C4-2B (cell line): ENCODE measurements around the gene FRAS1.
"Not testable (repeated sequence)": the region's sequence is repeated elsewhere in the genome, so short reads cannot be mapped to it uniquely, and the experiment has no call there.

Source experiments
- H3K27ac ChIP-seq: fragments of 450-650 bp; 2 replicates; pipeline ENCODE4 v1.5.1; 2017
- ZFX ChIP-seq: fragments of 450-650 bp; IDR thresholded peaks from 2 replicates; pipeline ENCODE4 v1.6.1; 2017
- TF ChIP-seq, protein P1 (sequence below): fragments of 450-650 bp; conservative IDR thresholded peaks from 2 replicates; pipeline ENCODE4 v1.5.1; 2017; ENCODE audit warnings: mild to moderate bottlenecking

FRAS1 gene

GRCh38 chr4:78454016-78454415 lies 396.9 kb downstream of the FRAS1 start:
- no peak overlapping the region for H3K27ac ChIP-seq
- TF ChIP-seq ZFX = no peak

- H3K27ac ChIP-seq = no peak overlapping the region
- TF ChIP-seq ZFX = no peak
- TF ChIP-seq, protein P1, sequence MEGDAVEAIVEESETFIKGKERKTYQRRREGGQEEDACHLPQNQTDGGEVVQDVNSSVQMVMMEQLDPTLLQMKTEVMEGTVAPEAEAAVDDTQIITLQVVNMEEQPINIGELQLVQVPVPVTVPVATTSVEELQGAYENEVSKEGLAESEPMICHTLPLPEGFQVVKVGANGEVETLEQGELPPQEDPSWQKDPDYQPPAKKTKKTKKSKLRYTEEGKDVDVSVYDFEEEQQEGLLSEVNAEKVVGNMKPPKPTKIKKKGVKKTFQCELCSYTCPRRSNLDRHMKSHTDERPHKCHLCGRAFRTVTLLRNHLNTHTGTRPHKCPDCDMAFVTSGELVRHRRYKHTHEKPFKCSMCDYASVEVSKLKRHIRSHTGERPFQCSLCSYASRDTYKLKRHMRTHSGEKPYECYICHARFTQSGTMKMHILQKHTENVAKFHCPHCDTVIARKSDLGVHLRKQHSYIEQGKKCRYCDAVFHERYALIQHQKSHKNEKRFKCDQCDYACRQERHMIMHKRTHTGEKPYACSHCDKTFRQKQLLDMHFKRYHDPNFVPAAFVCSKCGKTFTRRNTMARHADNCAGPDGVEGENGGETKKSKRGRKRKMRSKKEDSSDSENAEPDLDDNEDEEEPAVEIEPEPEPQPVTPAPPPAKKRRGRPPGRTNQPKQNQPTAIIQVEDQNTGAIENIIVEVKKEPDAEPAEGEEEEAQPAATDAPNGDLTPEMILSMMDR = no peak
These were observed 400.6 kb downstream of the FRAS1 start for GRCh38 chr4:78457751-78458150.

DNA sequence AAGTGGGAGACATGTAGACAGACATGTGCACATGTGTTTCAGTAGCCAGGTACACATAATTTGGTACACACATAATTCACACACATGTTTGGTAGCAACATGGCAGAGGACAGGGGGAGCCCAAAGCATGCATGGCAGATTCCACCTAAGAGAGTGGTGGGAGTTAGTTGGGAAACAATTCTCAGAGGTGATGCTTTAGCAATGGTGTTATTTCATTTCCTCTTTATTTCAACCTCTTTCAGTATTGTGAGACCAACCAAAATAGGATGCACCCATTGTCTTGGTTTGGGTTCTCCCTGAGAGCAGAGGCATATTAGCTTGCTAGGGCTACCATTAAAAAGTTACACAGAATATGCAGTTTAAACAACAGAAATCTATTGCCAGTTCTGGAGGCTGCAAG lies 402.2 kb downstream of the FRAS1 start:
- no peak for TF ChIP-seq ZFX
- TF ChIP-seq, protein P1 = no peak
- no peak overlapping the region for H3K27ac ChIP-seq

GRCh38 chr4:78460368-78460767 lies 403.2 kb downstream of the FRAS1 start:
- TF ChIP-seq, protein P1 = no peak
- TF ChIP-seq ZFX = no peak
- no peak overlapping the region for H3K27ac ChIP-seq

- no peak for TF ChIP-seq ZFX
- TF ChIP-seq, protein P1 = no peak
- no peak overlapping the region for H3K27ac ChIP-seq
These were observed 407.1 kb downstream of the FRAS1 start for GRCh38 chr4:78464265-78464664.

DNA sequence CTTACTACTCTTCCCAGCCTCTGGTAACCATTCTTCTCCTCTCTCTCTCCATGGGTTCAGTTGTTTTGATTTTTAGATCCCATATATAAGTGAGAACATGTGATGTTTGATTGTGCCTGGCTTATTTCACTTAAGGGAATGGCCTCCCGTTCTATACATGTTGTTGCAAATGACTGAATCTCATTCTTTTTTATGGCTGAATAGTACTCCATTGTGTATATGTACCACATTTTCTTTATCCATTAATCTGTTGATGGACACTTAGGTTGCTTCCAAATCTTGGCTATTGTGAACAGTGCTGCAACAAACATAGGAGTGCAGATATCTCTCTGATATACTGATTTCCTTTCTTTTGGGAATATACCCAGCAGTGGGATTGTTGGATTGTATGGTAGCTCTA lies 410.1 kb downstream of the FRAS1 start:
- H3K27ac ChIP-seq = not testable (repeated sequence)

DNA sequence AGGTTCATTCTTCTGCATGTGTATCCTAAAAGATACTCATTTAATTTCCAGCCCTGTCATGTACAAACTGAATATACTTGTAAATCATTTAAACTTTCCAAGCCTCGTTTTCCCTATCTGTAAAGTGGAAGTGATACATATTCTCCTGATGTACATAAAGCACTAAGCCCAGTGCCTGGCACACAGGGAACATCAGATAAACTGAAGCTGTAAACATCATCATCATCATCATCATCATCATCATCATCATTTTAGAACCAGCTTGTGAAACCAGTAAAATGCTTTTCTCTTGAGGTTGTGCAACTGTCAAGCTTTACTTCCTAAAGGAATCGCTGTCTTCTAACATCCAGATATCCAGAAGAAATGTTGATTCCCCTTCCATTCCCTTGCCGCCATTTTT lies 411.1 kb downstream of the FRAS1 start:
- no peak overlapping the region for H3K27ac ChIP-seq
- TF ChIP-seq ZFX = no peak
- TF ChIP-seq, protein P1 = no peak

DNA sequence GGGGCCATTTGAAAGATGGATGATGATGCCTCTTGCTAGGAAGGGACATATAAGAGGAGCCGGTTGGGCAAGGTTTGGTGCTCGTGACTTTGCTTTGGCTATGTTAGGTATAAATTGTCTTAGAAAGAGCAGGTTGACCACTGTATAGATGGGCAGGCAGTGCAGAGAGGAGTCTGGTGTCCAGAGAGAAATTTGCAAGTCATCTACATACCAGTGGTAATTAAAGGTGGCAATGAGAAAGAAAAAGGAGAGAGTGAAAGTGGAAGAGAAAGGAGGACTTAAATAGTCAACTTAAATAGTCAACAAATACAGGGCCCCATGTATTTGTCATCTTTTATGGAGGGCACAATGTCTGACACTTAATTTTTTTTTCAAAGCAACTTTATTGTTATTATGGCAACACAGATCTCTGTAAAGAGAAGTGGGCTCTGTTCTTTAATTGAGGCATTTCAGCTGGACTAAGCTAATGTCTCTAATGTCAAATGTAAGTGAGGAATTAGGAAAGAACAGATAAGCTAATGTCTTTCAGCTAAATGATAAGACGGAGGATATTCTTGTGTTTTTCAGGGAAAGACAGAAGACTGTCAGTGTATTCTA lies 419.1 kb downstream of the FRAS1 start:
- no peak for TF ChIP-seq ZFX
- TF ChIP-seq, protein P1 = no peak
- no peak overlapping the region for H3K27ac ChIP-seq
